ENCODE measurements around the gene USP35. TPM values are rescaled to one million over a fixed set of nuclear protein-coding genes. Genes with fewer than 3 reads are reported as not detected.

USP35 gene
- total RNA-seq, 2 donors from 2014 or later = 8.0 to 8.6 TPM

DNA sequence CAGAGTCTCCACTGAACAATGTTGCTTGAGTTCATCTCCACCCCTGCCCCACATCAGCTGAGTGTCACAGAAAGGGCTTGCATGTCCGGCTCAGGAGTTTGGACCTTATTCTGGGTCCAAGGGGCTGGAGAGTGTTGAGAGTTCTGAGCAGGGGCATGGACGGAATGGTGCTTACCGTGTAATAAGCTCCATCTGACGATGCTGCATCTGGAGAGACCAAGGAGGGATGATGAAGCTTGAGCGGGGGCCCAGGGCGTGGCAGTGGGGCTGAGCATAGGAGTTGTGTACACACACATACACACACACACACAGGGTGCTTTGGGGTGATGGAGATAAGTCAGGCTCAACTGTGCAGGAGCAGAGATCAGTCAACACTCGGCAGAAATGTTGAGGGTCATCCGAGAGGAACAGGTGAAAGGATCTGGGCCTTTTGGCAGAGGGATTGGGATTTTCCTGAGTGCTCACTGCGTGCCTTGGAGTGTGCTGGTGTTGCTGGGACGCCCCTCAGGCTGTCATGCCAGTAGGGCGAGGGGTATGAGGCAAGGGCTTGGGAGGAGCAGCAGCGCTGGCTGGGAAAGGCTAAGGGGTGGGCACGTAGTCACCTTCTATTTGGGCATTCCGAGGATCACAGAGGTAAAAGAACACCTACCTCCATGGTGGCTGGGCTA, 2.3 kb downstream of the USP35 start:
- Histone ChIP-seq H3K36me3 (no peaks in the 10 kb centered on the region), H3K4me1 (peaks cover 0 to 60% of the 10 kb centered on the region in 2 donors), H3K4me3 (no peak overlapping the region), H3K9me3 (no peaks in the 10 kb centered on the region), H3K27ac (peak overlapping the region; percentile 17 to 35), H3K27me3 (no peaks in the 10 kb centered on the region)
- DNase-seq (ENCODE audit: low spot score) = no peak
- no peak for TF ChIP-seq CTCF (IDR thresholded peaks at IDR 0.05)

GRCh38 chr11:78192223-78192719, 3.6 kb downstream of the USP35 start:
- H3K27ac ChIP-seq = peak overlapping the region; percentile 16 to 35
- no peak for TF ChIP-seq CTCF (IDR thresholded peaks at IDR 0.05)
- H3K4me3 ChIP-seq = no peak overlapping the region
- H3K27me3 ChIP-seq = no peaks in the 10 kb centered on the region
- no peaks in the 10 kb centered on the region for H3K9me3 ChIP-seq
- DNase-seq (ENCODE audit: low spot score) = no peak
- no peaks in the 10 kb centered on the region for H3K36me3 ChIP-seq
- peaks cover 0 to 53% of the 10 kb centered on the region in 2 donors for H3K4me1 ChIP-seq

DNA sequence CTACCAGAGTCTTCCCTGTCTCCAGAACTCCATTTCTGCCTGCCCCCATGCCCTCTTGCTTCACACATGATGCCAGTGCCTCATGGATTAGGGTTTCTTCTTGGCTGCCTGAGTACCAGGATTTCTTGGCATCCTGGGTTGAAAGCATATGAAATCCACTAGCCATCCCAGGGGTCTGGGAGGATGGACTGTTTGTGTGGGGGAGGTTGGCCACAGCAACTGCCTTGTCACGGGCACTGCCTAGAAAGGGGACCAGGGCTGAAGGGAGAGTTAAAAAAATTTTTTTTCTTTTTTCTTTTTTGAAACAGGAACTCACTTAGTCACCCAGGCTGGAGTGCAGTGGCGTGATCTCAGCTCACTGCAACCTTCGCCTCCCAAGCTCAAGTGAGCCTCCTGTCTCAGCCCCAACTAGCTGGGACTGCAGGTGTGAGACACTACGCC, 4.2 kb downstream of the USP35 start:
- DNase-seq (ENCODE audit: low spot score) = no peak
- Histone ChIP-seq H3K4me1 (peaks cover 0 to 49% of the 10 kb centered on the region in 2 donors), H3K27ac (peak overlapping the region; percentile 16 to 35)

GRCh38 chr11:78193806-78194205, 5.1 kb downstream of the USP35 start:
- peaks cover 8% of the 10 kb centered on the region for H3K36me3 ChIP-seq
- no peak for DNase-seq (ENCODE audit: low spot score)
- peaks cover 0 to 49% of the 10 kb centered on the region in 2 donors for H3K4me1 ChIP-seq
- no peaks in the 10 kb centered on the region for H3K9me3 ChIP-seq
- H3K4me3 ChIP-seq = no peak overlapping the region
- TF ChIP-seq CTCF (IDR thresholded peaks at IDR 0.05) = no peak
- H3K27me3 ChIP-seq = no peaks in the 10 kb centered on the region
- H3K27ac ChIP-seq = no peak overlapping the region

More for the DNA sequence above, 4.2 kb downstream of the USP35 start:
- H3K27me3 ChIP-seq = no peaks in the 10 kb centered on the region
- TF ChIP-seq CTCF (IDR thresholded peaks at IDR 0.05) = no peak
- no peaks in the 10 kb centered on the region for H3K9me3 ChIP-seq
- H3K4me3 ChIP-seq = no peak overlapping the region
- no peaks in the 10 kb centered on the region for H3K36me3 ChIP-seq

DNA sequence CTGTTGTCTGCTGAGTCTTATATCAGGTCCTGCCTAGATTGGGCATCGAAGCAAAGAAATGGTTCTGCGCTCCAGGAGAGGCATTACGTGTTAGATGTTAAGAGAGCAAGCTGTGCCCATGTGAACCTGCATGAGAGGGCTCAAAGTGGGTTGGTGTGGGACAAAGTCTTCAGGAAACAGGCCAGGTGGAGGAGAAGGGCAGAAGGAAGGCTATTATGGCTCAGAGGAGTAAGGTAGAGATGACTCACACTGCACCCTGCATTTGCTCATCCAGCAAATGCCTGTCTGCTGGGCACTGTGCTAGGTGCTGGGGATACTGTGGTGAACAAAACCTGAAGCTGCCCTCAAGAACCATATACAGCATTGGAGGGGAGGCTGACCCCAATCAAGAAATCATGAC, 5.8 kb downstream of the USP35 start:
- Histone ChIP-seq H3K36me3 (peaks cover 10% of the 10 kb centered on the region), H3K4me1 (peaks cover 0 to 43% of the 10 kb centered on the region in 2 donors), H3K4me3 (no peak overlapping the region), H3K27me3 (no peaks in the 10 kb centered on the region), H3K9me3 (no peaks in the 10 kb centered on the region), H3K27ac (no peak overlapping the region)
- no peak for TF ChIP-seq CTCF (IDR thresholded peaks at IDR 0.05)
- DNase-seq (ENCODE audit: low spot score) = no peak
